ENCODE measurements around the gene PRKCB. TPM values are rescaled to one million over a fixed set of nuclear protein-coding genes. Genes with fewer than 3 reads are reported as not detected.
"Not testable (repeated sequence)": the region's sequence is repeated elsewhere in the genome, so short reads cannot be mapped to it uniquely, and the experiment has no call there.

Gene PRKCB
- total and polyA plus RNA-seq, 9 donors: 0.38 to 5.0 (median 1.2) TPM

- intact Hi-C loops (cut with DNase I): loop anchor here in 1 of 4 donors (10.0 kb wide), 1 partner anchor 56 kb away; no protein-coding TSS in a partner anchor
- no peaks in the 10 kb centered on the region for H3K27me3 ChIP-seq
- H3K4me1 ChIP-seq (ENCODE audit: insufficient read depth): no peaks in the 10 kb centered on the region
- 78 to 79% (median 78%) methylated on average over 2 of the region's 2 CpGs for WGBS, 3 donors
- no peaks in the 10 kb centered on the region for H3K36me3 ChIP-seq
- no peak overlapping the region for H3K27ac ChIP-seq
- DNase-seq: no peak
- H3K4me3 ChIP-seq: no peak overlapping the region
- H3K9me3 ChIP-seq: no peaks in the 10 kb centered on the region
- TF ChIP-seq EP300 (IDR thresholded peaks at IDR 0.05) (no peak), POLR2A (IDR thresholded peaks at IDR 0.05) (no peak), CTCF (IDR thresholded peaks at IDR 0.05) (no peak)
Observed at GRCh38 chr16:23931199-23931598, 95.4 kb downstream of the PRKCB start.

GRCh38 chr16:23933650-23934049 is 97.9 kb downstream of the PRKCB start:
- not testable (repeated sequence) for H3K36me3 ChIP-seq; H3K9me3 ChIP-seq; H3K4me3 ChIP-seq; DNase-seq; H3K4me1 ChIP-seq (ENCODE audit: insufficient read depth); H3K27me3 ChIP-seq; H3K27ac ChIP-seq
- WGBS, 3 donors: 67 to 78% (median 71%) methylated on average over 2 of the region's 2 CpGs
- intact Hi-C loops (cut with DNase I): loop anchor here in 1 of 4 donors (10.0 kb wide), 1 partner anchor 59 kb away; no protein-coding TSS in a partner anchor

DNA sequence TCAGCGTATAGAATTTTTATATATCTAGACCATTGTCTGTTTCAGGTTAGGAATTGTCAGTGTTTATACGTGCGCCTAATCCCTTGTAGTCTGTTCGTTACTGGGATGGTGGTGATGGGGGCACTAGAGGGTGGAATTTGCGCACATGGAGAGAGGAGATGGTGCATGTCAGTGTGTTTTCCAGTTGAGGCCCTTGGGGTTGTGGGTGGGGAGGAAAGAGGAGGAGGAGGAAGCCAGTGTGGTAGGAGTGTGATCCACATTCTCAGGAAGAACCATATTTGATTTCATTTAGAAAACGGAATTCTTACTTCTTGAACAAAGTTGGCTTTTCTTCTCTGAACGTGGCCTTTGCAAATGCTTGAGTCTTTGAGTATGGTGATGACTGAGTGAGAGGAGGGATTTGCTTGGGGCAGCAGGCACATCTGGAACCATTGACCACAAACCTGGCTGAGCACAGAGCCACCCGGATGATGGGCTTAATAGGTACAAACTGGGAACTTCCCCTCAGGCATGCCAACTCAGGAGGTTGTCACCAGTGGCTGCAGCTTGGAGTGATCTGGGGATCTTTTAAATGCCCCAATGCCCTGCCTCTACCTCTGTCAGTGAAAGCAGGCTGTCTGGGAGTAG is 98.9 kb downstream of the PRKCB start:
- Histone ChIP-seq H3K4me1 (ENCODE audit: insufficient read depth) (no peaks in the 10 kb centered on the region), H3K36me3 (no peaks in the 10 kb centered on the region), H3K27ac (no peak overlapping the region), H3K4me3 (no peak overlapping the region), H3K27me3 (no peaks in the 10 kb centered on the region), H3K9me3 (no peaks in the 10 kb centered on the region)
- 79 to 81% (median 80%) methylated on average over 8 of the region's 8 CpGs for WGBS, 3 donors
- no peak for DNase-seq
- intact Hi-C loops (cut with DNase I): loop anchor here in 1 of 4 donors (10.0 kb wide), 1 partner anchor 60 kb away; no protein-coding TSS in a partner anchor
- no peak for TF ChIP-seq CTCF (IDR thresholded peaks at IDR 0.05)
- no peak for TF ChIP-seq EP300 (IDR thresholded peaks at IDR 0.05)
- no peak for TF ChIP-seq POLR2A (IDR thresholded peaks at IDR 0.05)

- no peak for DNase-seq
- no peaks in the 10 kb centered on the region for H3K4me1 ChIP-seq (ENCODE audit: insufficient read depth)
- no peaks in the 10 kb centered on the region for H3K9me3 ChIP-seq
- intact Hi-C loops (cut with DNase I): no loop called here
- H3K27me3 ChIP-seq: no peaks in the 10 kb centered on the region
- no peaks in the 10 kb centered on the region for H3K36me3 ChIP-seq
- no peak overlapping the region for H3K4me3 ChIP-seq
- H3K27ac ChIP-seq: no peak overlapping the region
- no peak for TF ChIP-seq POLR2A (IDR thresholded peaks at IDR 0.05)
- no peak for TF ChIP-seq EP300 (IDR thresholded peaks at IDR 0.05)
- TF ChIP-seq CTCF (IDR thresholded peaks at IDR 0.05): no peak
Observed at GRCh38 chr16:23940111-23940510, 104.3 kb downstream of the PRKCB start.

GRCh38 chr16:23941025-23941424 is 105.2 kb downstream of the PRKCB start:
- Histone ChIP-seq H3K4me3 (no peak overlapping the region), H3K9me3 (no peaks in the 10 kb centered on the region)
- no peak for DNase-seq

More at GRCh38 chr16:23941025-23941424, 105.2 kb downstream of the PRKCB start:
- Histone ChIP-seq H3K27me3 (no peaks in the 10 kb centered on the region), H3K36me3 (no peaks in the 10 kb centered on the region), H3K27ac (no peak overlapping the region), H3K4me1 (ENCODE audit: insufficient read depth) (no peaks in the 10 kb centered on the region)
- intact Hi-C loops (cut with DNase I): no loop called here
- 12 to 22% (median 21%) methylated on average over 1 of the region's 1 CpG for WGBS, 3 donors
- TF ChIP-seq CTCF (IDR thresholded peaks at IDR 0.05): no peak
- TF ChIP-seq POLR2A (IDR thresholded peaks at IDR 0.05): no peak
- no peak for TF ChIP-seq EP300 (IDR thresholded peaks at IDR 0.05)

All from ovary (tissue), 9 donors.